HCT116 (cell line): ENCODE results near the gene SULT1C4. TPM values are rescaled to one million over a fixed set of nuclear protein-coding genes. Genes with fewer than 3 reads are reported as not detected.

Source experiments
- ATAC-seq: fragments of 200-7000 bp; cut with Tn5 transposase; 2 replicates; pipeline ENCODE4 v1.9.1; 2020; ENCODE audit warnings: mild to moderate bottlenecking, moderate library complexity
- BruUV-seq: library from RNA; stranded (reverse); fragments of 400-500 nt; replicated peaks from 2 replicates; lab custom pipeline; 2021; lab: Mats Ljungman, UMichigan
- CTCF ChIA-PET: fragments of 300-600 bp; sonication (Branson Sonifier 250); formaldehyde crosslinking; loops from one replicate; lab custom pipeline; 2021; ENCODE audit warnings: antibody characterized with exemption; lab: Charles Lee
- POLR2A ChIA-PET: fragments of 300-600, 350-600 bp; sonication (Branson Sonifier 250); formaldehyde crosslinking; loops from one replicate; lab custom pipeline; 2021; ENCODE audit warnings: antibody characterized with exemption; lab: Charles Lee
- RAD21 ChIA-PET, 2 experiments: fragments of 300-600 bp; sonication (Branson Sonifier 250); formaldehyde crosslinking; loops; one replicate each; lab custom pipeline; 2023; ENCODE audit warnings: low total read pairs in 2 of 2; ENCODE audit not compliant: uncharacterized antibody in 2 of 2, unreplicated experiment in 2 of 2, low non-redundant PET in 1 of 2; lab: Charles Lee
- DNase-seq: peaks from one replicate; pipeline ENCODE4 v3.0.0-alpha.2; 2010; ENCODE audit warnings: low read depth, low spot score
- H2AFZ ChIP-seq: fragments of 200-600 bp; shearing (Covaris generic), sonication (generic); 2 replicates; pipeline ENCODE4 v1.6.1; 2017; ENCODE audit warnings: low read depth, mixed run types, mixed read lengths, antibody characterized with exemption, low read length; ENCODE audit not compliant: poor library complexity, severe bottlenecking
- H3K27ac ChIP-seq: 2 replicates; pipeline ENCODE4 v1.5.1; 2012; ENCODE audit warnings: low read depth, low read length
- H3K27me3 ChIP-seq: fragments of 200-600 bp; sonication (generic); 2 replicates; pipeline ENCODE4 v1.6.1; 2016; ENCODE audit warnings: mixed run types, low read length, mixed read lengths; ENCODE audit not compliant: insufficient read depth
- H3K36me3 ChIP-seq, 2 experiments: fragments of 200-500 bp in 1 of 2; fragments of 200-600 bp in 1 of 2; sonication (Bioruptor generic) in 1 of 2; sonication (generic) in 1 of 2; 2 replicates each; pipeline versions ENCODE4 v1.5.1 to v1.6.1; 2014 to 2016; ENCODE audit warnings: low read length in 2 of 2, inconsistent platforms in 1 of 2, mixed read lengths in 1 of 2, mixed run types in 1 of 2; ENCODE audit not compliant: insufficient read depth in 2 of 2, control insufficient read depth in 1 of 2
- H3K4me1 ChIP-seq, 2 experiments: fragments of 200-600 bp in 1 of 2; sonication (generic) in 1 of 2; 2 replicates each; pipeline versions ENCODE4 v1.5.1 to v1.6.1; 2012 to 2017; ENCODE audit warnings: low read length in 2 of 2, inconsistent platforms in 1 of 2, mild to moderate bottlenecking in 1 of 2, mixed read lengths in 1 of 2, mixed run types in 1 of 2, moderate library complexity in 1 of 2; ENCODE audit not compliant: insufficient read depth in 2 of 2, control insufficient read depth in 1 of 2
- H3K4me2 ChIP-seq: fragments of 200-600 bp; sonication (generic); 2 replicates; pipeline ENCODE4 v1.6.1; 2017; ENCODE audit warnings: mixed run types, low read length, mixed read lengths
- H3K4me3 ChIP-seq, 2 experiments: fragments of 200-600 bp in 1 of 2; sonication (generic) in 1 of 2; replicated peaks in 1 of 2; 2 replicates each; pipeline ENCODE4 v1.5.1; 2011 to 2016; ENCODE audit warnings: low read length in 2 of 2, control low read depth in 1 of 2, low read depth in 1 of 2, mild to moderate bottlenecking in 1 of 2, mixed read lengths in 1 of 2, mixed run types in 1 of 2
- H3K79me2 ChIP-seq: fragments of 200-600 bp; sonication (generic); 2 replicates; pipeline ENCODE4 v1.6.1; 2017; ENCODE audit warnings: mild to moderate bottlenecking, mixed run types, low read length, moderate library complexity, mixed read lengths; ENCODE audit not compliant: insufficient read depth
- H3K9ac ChIP-seq: fragments of 200-600 bp; sonication (generic); 2 replicates; pipeline ENCODE4 v1.6.1; 2016; ENCODE audit warnings: low read length, mixed read lengths
- H3K9me2 ChIP-seq: fragments of 200-600 bp; sonication (generic), shearing (Covaris generic); 2 replicates; pipeline ENCODE4 v1.6.1; 2017; ENCODE audit warnings: mixed run types, mild to moderate bottlenecking, moderate library complexity; ENCODE audit not compliant: insufficient read depth
- H3K9me3 ChIP-seq, 2 experiments: fragments of 200-500 bp in 1 of 2; fragments of 200-600 bp in 1 of 2; sonication (Bioruptor generic) in 1 of 2; sonication (generic) in 1 of 2; 2 replicates each; pipeline ENCODE4 v1.6.1; 2014 to 2017; ENCODE audit warnings: low read length in 2 of 2, mixed read lengths in 2 of 2, inconsistent platforms in 1 of 2, low read depth in 1 of 2, mild to moderate bottlenecking in 1 of 2, mixed run types in 1 of 2, moderate library complexity in 1 of 2; ENCODE audit not compliant: control insufficient read depth in 1 of 2, insufficient read depth in 1 of 2
- H4K20me1 ChIP-seq: fragments of 200-600 bp; sonication (generic), shearing (Covaris generic); 2 replicates; pipeline ENCODE4 v1.6.1; 2017; ENCODE audit warnings: mixed run types, mild to moderate bottlenecking, moderate library complexity; ENCODE audit not compliant: insufficient read depth
- CBX3 ChIP-seq: IDR thresholded peaks from 2 replicates; pipeline ENCODE4 v1.6.1; 2012; ENCODE audit warnings: low read depth
- ELF1 ChIP-seq: IDR thresholded peaks from 2 replicates; pipeline ENCODE4 v1.6.1; 2012; ENCODE audit warnings: low read depth, borderline replicate concordance
- EZH2 ChIP-seq: fragments of 200-600 bp; sonication (generic); IDR thresholded peaks from 2 replicates; pipeline ENCODE4 v1.6.1; 2017; ENCODE audit warnings: antibody characterized with exemption, mixed run types
- EZH2phosphoT487 ChIP-seq: fragments of 200-600 bp; IDR thresholded peaks from 2 replicates; pipeline ENCODE4 v1.6.1; 2018; ENCODE audit warnings: antibody characterized with exemption, borderline replicate concordance
- FOSL1 ChIP-seq: IDR thresholded peaks from 2 replicates; pipeline ENCODE4 v1.6.1; 2012; ENCODE audit warnings: low read depth
- JUND ChIP-seq: IDR thresholded peaks from 2 replicates; pipeline ENCODE4 v1.6.1; 2012
- POLR2A ChIP-seq: IDR thresholded peaks from 2 replicates; pipeline ENCODE4 v1.7.0; 2011; ENCODE audit warnings: borderline replicate concordance; ENCODE audit not compliant: insufficient read depth, insufficient read length; ENCODE audit errors: extremely low read depth
- POLR2AphosphoS5 ChIP-seq: IDR thresholded peaks from 2 replicates; pipeline ENCODE4 v1.6.1; 2011; ENCODE audit warnings: mild to moderate bottlenecking, low read depth, low read length, moderate library complexity
- RAD21 ChIP-seq: IDR thresholded peaks from 2 replicates; pipeline ENCODE4 v1.6.1; 2012; ENCODE audit warnings: low read depth, mild to moderate bottlenecking
- SP1 ChIP-seq: IDR thresholded peaks from 2 replicates; pipeline ENCODE4 v1.6.1; 2012; ENCODE audit warnings: low read depth
- SRF ChIP-seq: IDR thresholded peaks from 2 replicates; pipeline ENCODE4 v1.6.1; 2012; ENCODE audit warnings: low read depth
- YY1 ChIP-seq: IDR thresholded peaks from 2 replicates; pipeline ENCODE4 v1.6.1; 2011; ENCODE audit warnings: low read length, low read depth, moderate library complexity, mild to moderate bottlenecking; ENCODE audit not compliant: insufficient replicate concordance; ENCODE audit errors: extremely low read depth
- ZFX ChIP-seq: fragments of 450-650 bp; IDR thresholded peaks from 2 replicates; pipeline ENCODE4 v1.6.1; 2017
- intact Hi-C: fragments of 100-400 bp; cut with micrococcal nuclease; formaldehyde crosslinking; loops from 2 replicates; pipeline ENCODE4 v1.10.0; 2022
- total RNA-seq: library from RNA; stranded (reverse); gene quantifications from one replicate; pipeline ENCODE4 v1.2.1, GENCODE V29; 2021; ENCODE audit not compliant: unreplicated experiment
- TF ChIP-seq, protein P1 (sequence below): IDR thresholded peaks from 2 replicates; pipeline ENCODE4 v1.6.1; 2011; ENCODE audit warnings: mild to moderate bottlenecking, low read length, moderate library complexity; ENCODE audit not compliant: insufficient replicate concordance; ENCODE audit errors: extremely low read depth
- TF ChIP-seq, protein P2 (sequence below): IDR thresholded peaks from 2 replicates; pipeline ENCODE4 v1.6.1; 2012
- TF ChIP-seq, protein P3 (sequence below): IDR thresholded peaks from 2 replicates; pipeline ENCODE4 v1.6.1; 2012; ENCODE audit warnings: low read depth
- TF ChIP-seq, protein P4 (sequence below): IDR thresholded peaks from 2 replicates; pipeline ENCODE4 v1.6.1; 2012

SULT1C4 gene
- total RNA-seq, 1 experiment from 2014 or later: not detected

DNA sequence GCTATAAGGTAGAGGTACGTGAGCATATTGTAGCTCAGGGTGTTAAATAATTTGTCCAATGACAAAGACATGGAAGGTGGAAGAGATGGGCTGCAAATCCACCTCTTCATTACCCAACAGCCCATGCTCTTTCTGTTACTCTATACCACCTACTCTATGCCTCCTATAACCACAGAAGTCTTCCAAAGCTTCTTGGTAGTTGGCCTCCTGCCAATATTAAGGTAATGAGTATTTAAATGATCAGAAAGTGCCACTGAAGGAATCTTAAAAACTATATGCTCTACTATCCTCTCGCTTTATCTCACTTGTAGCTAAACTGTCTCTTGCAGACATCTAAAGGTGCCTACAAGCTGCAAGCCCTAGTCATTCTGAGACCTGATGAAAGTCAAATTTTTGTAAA is 48.0 kb upstream of the SULT1C4 start:
- H3K27me3 ChIP-seq: peaks cover 8% of the 10 kb centered on the region
- BruUV-seq: no TSS peak
- no peak overlapping the region for H2AFZ ChIP-seq
- TF ChIP-seq CBX3 (no peak), RAD21 (no peak), EZH2 (no peak), EZH2phosphoT487 (no peak), SRF (no peak), FOSL1 (no peak), ELF1 (no peak), JUND (no peak), ZFX (no peak), YY1 (no peak), SP1 (no peak), POLR2A (no peak), POLR2AphosphoS5 (no peak)
- TF ChIP-seq, protein P1, sequence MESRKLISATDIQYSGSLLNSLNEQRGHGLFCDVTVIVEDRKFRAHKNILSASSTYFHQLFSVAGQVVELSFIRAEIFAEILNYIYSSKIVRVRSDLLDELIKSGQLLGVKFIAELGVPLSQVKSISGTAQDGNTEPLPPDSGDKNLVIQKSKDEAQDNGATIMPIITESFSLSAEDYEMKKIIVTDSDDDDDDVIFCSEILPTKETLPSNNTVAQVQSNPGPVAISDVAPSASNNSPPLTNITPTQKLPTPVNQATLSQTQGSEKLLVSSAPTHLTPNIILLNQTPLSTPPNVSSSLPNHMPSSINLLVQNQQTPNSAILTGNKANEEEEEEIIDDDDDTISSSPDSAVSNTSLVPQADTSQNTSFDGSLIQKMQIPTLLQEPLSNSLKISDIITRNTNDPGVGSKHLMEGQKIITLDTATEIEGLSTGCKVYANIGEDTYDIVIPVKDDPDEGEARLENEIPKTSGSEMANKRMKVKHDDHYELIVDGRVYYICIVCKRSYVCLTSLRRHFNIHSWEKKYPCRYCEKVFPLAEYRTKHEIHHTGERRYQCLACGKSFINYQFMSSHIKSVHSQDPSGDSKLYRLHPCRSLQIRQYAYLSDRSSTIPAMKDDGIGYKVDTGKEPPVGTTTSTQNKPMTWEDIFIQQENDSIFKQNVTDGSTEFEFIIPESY: no peak
- TF ChIP-seq, protein P2, sequence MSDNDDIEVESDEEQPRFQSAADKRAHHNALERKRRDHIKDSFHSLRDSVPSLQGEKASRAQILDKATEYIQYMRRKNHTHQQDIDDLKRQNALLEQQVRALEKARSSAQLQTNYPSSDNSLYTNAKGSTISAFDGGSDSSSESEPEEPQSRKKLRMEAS: no peak
- TF ChIP-seq, protein P3, sequence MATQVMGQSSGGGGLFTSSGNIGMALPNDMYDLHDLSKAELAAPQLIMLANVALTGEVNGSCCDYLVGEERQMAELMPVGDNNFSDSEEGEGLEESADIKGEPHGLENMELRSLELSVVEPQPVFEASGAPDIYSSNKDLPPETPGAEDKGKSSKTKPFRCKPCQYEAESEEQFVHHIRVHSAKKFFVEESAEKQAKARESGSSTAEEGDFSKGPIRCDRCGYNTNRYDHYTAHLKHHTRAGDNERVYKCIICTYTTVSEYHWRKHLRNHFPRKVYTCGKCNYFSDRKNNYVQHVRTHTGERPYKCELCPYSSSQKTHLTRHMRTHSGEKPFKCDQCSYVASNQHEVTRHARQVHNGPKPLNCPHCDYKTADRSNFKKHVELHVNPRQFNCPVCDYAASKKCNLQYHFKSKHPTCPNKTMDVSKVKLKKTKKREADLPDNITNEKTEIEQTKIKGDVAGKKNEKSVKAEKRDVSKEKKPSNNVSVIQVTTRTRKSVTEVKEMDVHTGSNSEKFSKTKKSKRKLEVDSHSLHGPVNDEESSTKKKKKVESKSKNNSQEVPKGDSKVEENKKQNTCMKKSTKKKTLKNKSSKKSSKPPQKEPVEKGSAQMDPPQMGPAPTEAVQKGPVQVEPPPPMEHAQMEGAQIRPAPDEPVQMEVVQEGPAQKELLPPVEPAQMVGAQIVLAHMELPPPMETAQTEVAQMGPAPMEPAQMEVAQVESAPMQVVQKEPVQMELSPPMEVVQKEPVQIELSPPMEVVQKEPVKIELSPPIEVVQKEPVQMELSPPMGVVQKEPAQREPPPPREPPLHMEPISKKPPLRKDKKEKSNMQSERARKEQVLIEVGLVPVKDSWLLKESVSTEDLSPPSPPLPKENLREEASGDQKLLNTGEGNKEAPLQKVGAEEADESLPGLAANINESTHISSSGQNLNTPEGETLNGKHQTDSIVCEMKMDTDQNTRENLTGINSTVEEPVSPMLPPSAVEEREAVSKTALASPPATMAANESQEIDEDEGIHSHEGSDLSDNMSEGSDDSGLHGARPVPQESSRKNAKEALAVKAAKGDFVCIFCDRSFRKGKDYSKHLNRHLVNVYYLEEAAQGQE: no peak
- TF ChIP-seq, protein P4, sequence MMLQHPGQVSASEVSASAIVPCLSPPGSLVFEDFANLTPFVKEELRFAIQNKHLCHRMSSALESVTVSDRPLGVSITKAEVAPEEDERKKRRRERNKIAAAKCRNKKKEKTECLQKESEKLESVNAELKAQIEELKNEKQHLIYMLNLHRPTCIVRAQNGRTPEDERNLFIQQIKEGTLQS: no peak
- ChIA-PET POLR2A (no interaction called here), CTCF (no interaction called here), RAD21 (no interaction called here)
- no peaks in the 10 kb centered on the region for H3K4me1 ChIP-seq
- no peaks in the 10 kb centered on the region for H3K9me3 ChIP-seq
- H4K20me1 ChIP-seq: no peaks in the 10 kb centered on the region
- DNase-seq: no peak
- ATAC-seq: no peak
- no peak overlapping the region for H3K4me3 ChIP-seq
- no peaks in the 10 kb centered on the region for H3K79me2 ChIP-seq
- intact Hi-C loops: no loop called here
- no peaks in the 10 kb centered on the region for H3K36me3 ChIP-seq
- no peak overlapping the region for H3K4me2 ChIP-seq
- H3K9ac ChIP-seq: no peak overlapping the region
- H3K9me2 ChIP-seq: no peaks in the 10 kb centered on the region
- H3K27ac ChIP-seq: no peak overlapping the region
